HepG2 (cell line): ENCODE data around the gene OPA3. TPM values are rescaled to one million over a fixed set of nuclear protein-coding genes. Genes with fewer than 3 reads are reported as not detected.
A peak's percentile ranks its signal among the peaks of the same experiment; 100 is the strongest.

Experiments used
- FLYWCH1 ChIP-seq: sonication (generic); formaldehyde crosslinking; IDR thresholded peaks from 2 replicates; pipeline ENCODE4 v1.8.1; 2023; ENCODE audit warnings: mild to moderate bottlenecking, missing genetic modification reagents
- HDAC6 ChIP-seq: fragments of 200-600 bp; sonication (generic); IDR thresholded peaks from 2 replicates; pipeline ENCODE4 v1.7.0; 2017; ENCODE audit warnings: mild to moderate bottlenecking, antibody characterized with exemption, low read length, low read depth
- NFE2 ChIP-seq: sonication (generic); formaldehyde crosslinking; IDR thresholded peaks from 2 replicates; pipeline ENCODE4 v1.4.0; 2020; ENCODE audit warnings: missing genetic modification reagents
- NR1H2 ChIP-seq: sonication (generic); formaldehyde crosslinking; IDR thresholded peaks from 2 replicates; pipeline ENCODE4 v1.8.1; 2022; ENCODE audit warnings: low read depth, missing genetic modification reagents, borderline replicate concordance
- RERE ChIP-seq: IDR thresholded peaks from 2 replicates; pipeline ENCODE4 v1.6.1; 2016; ENCODE audit warnings: low read depth, missing genetic modification reagents, missing compliant biosample characterization
- SIX4 ChIP-seq: sonication (generic); formaldehyde crosslinking; IDR thresholded peaks from 2 replicates; pipeline ENCODE4 v1.4.0; 2020; ENCODE audit warnings: missing genetic modification reagents
- THAP11 ChIP-seq: IDR thresholded peaks from 2 replicates; pipeline ENCODE4 v1.6.1; 2016; ENCODE audit warnings: missing biosample characterization, missing genetic modification reagents
- YEATS2 ChIP-seq: sonication (generic); formaldehyde crosslinking; IDR thresholded peaks from 2 replicates; pipeline ENCODE4 v1.4.0; 2020; ENCODE audit warnings: missing genetic modification reagents, borderline replicate concordance
- ZNF318 ChIP-seq: sonication (generic); formaldehyde crosslinking; IDR thresholded peaks from 2 replicates; pipeline ENCODE4 v1.4.0; 2020; ENCODE audit warnings: mild to moderate bottlenecking, missing genetic modification reagents
- ZNF552 ChIP-seq: sonication (generic); formaldehyde crosslinking; IDR thresholded peaks from 2 replicates; pipeline ENCODE4 v1.9.0; 2022; ENCODE audit warnings: missing genetic modification reagents, mild to moderate bottlenecking, borderline replicate concordance
- polyA plus RNA-seq, 8 experiments: library from polyadenylated mRNA; depleted of rRNA in 3 of 8; stranded (reverse) in 7 of 8; unstranded in 1 of 8; fragments of >200 nt; fragmentation: Illumina TruSeq in 4 of 8; extraction: Trizol in 4 of 8; gene quantifications; 2 replicates each; pipeline versions ENCODE4 v1.2.1 to v1.2.3, GENCODE V29; 2011 to 2016; ENCODE audit warnings: low read depth in 4 of 8, missing spikeins in 1 of 8, mixed read lengths in 1 of 8; ENCODE audit not compliant: insufficient read depth in 1 of 8
- total RNA-seq, 5 experiments: library from RNA; depleted of rRNA; stranded (reverse); fragments of >200 nt; fragmentation: Illumina TruSeq; extraction: Trizol; gene quantifications; 2 replicates each; pipeline ENCODE4 v1.2.3, GENCODE V29; 2016; ENCODE audit warnings: low read depth in 1 of 5
- TF ChIP-seq, protein P1 (sequence below): sonication (generic); formaldehyde crosslinking; IDR thresholded peaks from 2 replicates; pipeline ENCODE4 v1.9.0; 2021; ENCODE audit warnings: missing genetic modification reagents, borderline replicate concordance

The OPA3 gene
- total and polyA plus RNA-seq, 2 of the 13 experiments (the other 11 are each of a cell fraction or from before 2014, with no cell fraction given): 8.3 to 17.7 TPM

DNA sequence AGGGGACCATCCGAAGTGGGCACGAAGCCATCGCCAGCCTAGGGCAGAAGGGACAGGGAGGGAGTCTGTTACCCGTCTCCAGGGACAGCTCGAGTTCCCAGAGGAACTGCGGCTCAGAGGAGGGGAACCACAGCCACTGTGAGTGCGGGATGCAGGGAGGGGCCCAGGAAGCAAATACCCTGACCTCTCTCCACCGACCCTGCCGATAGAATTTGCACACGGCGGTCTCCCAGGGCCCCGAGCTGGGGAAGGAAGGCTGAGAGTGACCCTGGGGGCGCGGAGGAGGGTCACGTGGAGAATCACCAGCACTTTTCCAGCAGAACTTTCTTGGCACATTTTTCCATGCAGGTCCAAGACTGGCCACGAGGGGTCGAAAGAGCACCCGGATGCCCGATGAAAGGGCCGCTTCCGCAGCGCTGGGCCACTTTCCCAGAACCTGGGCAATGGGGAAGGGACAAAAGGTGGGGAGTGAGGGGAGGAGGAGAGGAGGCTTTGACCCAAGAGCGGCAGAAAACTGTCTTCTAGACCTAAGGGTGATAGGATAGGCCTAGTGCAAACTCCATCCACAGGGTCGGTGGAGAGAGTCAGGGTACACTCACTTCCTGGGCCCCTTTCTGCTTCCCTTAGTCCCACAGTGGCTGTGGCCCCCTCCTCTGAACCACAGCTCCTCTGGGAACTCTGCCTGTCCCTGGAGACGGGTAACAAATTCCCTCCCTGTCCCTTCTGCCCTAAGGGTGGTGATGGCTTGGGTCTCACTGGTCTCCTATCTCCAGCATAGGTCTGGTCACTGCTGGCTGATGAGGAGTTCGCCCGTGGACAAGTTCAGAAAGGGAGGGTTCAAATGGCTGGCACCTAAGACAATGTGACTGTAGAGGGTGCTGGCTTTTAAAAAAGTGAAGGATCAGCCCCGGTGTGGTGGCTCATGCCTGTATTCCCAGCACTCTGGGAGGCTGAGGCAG, 22.7 kb upstream of the OPA3 start (continued):
- TF ChIP-seq ZNF318 (CRISPR knock-in tag): no peak
- TF ChIP-seq NFE2 (CRISPR knock-in tag): 0 out of 2 replicates have a peak, but pooled peaks have one; percentile 19
- no peak for TF ChIP-seq FLYWCH1 (CRISPR knock-in tag)
- no peak for TF ChIP-seq RERE (CRISPR knock-in tag)
- TF ChIP-seq, protein P1, sequence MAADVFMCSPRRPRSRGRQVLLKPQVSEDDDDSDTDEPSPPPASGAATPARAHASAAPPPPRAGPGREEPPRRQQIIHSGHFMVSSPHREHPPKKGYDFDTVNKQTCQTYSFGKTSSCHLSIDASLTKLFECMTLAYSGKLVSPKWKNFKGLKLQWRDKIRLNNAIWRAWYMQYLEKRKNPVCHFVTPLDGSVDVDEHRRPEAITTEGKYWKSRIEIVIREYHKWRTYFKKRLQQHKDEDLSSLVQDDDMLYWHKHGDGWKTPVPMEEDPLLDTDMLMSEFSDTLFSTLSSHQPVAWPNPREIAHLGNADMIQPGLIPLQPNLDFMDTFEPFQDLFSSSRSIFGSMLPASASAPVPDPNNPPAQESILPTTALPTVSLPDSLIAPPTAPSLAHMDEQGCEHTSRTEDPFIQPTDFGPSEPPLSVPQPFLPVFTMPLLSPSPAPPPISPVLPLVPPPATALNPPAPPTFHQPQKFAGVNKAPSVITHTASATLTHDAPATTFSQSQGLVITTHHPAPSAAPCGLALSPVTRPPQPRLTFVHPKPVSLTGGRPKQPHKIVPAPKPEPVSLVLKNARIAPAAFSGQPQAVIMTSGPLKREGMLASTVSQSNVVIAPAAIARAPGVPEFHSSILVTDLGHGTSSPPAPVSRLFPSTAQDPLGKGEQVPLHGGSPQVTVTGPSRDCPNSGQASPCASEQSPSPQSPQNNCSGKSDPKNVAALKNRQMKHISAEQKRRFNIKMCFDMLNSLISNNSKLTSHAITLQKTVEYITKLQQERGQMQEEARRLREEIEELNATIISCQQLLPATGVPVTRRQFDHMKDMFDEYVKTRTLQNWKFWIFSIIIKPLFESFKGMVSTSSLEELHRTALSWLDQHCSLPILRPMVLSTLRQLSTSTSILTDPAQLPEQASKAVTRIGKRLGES (CRISPR knock-in tag): no peak
- no peak for TF ChIP-seq HDAC6
- TF ChIP-seq THAP11 (CRISPR knock-in tag): peak; percentile 45; the same call in 1 of the 2 replicates
- TF ChIP-seq NR1H2 (CRISPR knock-in tag): 0 out of 2 replicates have a peak, but pooled peaks have one; percentile 25
- no peak for TF ChIP-seq ZNF552 (CRISPR knock-in tag)
- TF ChIP-seq SIX4 (CRISPR knock-in tag): no peak
- peak; percentile 69; the same call in 1 of the 2 replicates for TF ChIP-seq YEATS2 (CRISPR knock-in tag)
